Medulla oblongata (tissue), 1 donor: ENCODE results near the gene SAMD4A.

Source experiments
- DNase-seq: peaks from one replicate; pipeline ENCODE4 v3.0.0-alpha.2; 2015; ENCODE audit errors: extremely low spot score

The SAMD4A gene

DNA sequence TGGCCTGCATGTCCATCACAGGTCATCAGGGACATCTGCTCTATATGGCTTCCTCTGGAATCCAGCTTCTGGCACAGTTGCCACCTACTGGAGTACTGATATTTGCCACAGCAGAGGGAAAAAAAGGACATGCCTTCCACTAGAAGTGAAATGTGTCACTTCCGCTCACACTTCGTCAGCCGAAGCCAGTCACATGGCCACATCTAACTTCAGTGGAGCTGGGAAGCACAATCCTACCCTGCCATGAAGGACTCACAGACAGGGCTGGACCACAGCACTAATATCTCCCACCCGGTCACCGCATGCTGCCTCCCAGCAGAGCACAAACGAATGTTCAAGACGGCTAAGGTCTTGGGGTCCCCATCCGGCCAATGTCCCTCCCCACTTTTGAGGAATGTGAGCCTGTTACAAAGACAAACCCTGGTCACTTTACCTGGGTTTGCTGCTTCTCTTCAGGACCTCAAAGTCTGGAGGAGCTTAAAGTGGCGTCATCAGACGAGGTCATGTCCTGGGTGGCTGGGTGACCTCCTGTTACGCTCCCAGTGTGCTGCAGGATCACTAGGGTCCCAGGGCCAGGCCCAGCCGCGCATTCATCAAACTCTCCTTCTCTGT, 237.1 kb downstream of the SAMD4A start:
- no peak for DNase-seq

DNA sequence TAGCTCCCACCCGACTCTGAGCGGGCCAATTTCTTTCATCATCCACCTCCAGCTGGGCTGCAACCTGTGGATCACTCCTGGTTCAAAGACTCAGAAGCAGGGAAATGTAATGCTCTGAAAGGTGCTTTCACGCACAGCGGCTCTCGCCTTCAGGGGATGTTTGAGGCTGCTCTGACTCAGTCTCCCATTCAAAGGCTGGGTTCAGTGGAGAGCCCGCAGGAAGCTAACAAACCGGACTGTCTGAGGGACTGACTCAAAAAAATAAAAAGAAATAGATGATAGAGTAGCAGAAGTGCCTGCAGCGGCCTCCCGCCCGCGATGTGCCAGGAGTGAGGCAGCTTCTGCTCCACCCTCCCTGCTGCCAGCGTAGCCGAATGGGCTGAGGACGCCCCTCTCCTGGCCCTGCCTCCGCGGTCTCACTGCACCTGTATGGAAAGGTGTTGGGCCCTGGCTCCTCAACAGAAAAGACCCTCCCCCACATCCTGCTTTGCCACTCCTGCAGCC, 237.7 kb downstream of the SAMD4A start:
- DNase-seq = no peak

DNA sequence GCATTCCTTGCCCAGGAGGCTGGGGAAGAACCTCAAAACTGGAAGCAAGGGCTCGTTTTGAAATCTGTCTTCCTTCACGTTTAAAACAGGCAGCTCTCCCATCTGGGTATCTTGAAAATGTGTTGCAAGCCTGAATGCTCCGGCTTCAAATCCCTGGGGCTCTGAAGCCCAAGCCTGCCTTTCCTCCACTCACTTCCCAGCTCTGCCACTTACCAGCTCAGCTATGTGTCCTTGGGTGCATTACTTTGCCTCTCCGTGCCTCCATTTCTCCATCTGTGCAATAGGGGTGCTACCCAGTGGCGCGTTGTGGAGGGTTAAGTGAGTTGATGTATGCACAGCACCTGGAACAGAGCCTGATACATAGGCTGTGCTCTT, 238.1 kb downstream of the SAMD4A start:
- no peak for DNase-seq

DNA sequence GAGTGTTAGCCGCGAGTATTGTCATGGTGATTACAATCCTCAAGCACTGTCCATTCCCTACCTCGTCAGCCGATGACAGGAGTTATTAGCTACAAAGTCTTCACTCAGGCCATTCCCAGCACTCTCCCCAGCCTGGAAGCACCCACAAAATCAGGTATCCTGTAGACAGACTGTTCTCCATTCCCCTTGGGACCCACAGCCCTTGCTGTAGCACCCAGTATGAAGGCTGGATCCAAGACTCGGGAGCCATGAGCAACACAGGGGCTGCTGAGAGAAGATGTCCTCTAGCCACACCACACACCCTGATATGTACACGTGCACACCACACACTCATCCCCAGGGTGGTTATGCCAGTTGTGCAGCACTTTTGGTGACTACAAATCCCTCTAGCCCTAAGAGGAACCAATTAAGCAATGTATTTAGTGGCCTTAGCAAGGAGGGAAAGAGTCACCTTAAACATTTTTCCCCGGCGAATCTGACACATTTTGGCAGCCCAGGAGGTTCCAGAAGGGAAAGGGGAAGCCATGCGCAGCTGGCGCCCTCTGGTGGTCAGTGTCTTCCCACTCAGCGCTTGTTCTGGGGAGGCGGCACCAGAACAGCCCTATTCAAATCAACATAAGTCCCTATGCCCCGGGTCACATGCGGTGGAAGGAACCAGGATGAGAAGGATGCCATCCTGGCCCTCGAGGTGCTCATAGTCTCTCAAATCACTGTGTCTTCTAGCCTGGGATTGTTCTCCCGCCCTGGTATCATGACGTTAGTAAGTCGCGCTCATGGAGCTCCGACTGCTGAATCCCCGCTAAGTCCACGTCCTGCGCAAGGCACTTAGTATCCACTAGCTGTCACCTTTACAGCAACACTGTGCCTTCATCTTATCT, 238.8 kb downstream of the SAMD4A start:
- DNase-seq = peak; percentile 87

DNA sequence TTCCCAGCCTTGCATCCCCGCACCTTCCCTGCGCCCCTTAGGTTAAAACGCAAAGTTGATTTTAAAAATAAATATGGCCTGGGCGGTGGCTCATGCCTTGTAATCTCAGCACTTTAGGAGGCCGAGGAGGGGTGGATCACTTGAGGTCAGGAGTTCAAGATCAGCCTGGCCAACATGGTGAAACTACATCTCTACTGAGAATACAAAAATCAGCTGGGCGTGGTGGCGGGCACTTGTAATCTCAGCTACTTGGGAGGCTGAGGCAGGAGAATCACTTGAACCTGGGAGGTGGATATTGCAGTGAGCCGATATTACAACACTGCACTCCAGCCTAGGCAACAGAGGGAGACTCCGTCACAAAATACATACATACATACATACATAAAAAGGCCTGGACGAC, 239.7 kb downstream of the SAMD4A start:
- DNase-seq = no peak

DNA sequence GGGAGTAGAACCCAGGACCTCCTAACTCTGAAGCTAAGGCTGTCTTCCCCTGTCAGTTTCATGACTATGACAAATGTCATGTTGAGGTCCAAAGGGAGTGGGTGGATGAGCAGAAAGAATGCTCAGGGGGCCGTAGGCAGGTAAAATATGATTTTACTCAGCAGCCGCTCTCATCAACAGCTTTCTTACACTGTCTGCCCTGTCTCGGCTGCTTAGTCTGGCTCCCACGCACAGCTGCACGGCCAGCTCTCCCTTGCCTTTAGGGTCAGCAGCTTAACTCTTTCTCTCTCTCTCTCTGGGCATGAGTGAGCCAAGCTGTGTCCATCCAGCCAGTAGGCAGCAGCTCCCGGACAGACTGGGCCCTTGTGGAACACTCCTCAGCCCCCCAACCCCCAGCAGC, 240.5 kb downstream of the SAMD4A start:
- DNase-seq = no peak

DNA sequence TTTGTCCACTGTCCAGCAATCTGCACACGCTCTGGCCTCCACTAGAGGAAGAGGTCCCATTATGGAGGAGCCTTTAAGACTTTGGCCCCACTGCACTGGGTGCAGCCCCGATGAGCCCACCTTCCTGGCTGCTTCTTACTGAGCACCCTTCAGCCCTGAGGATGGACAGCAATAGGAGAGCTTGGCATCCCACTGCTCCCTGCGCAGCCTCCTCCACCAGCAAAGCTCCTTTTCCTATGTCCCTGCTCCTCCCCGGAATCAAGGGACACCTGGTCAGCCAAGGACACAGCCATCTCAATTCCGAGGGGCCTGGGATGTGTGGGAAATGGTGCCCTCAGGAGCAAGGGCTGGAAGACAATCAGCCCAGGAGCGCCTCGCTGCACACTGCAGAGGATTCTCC, 241.0 kb downstream of the SAMD4A start:
- DNase-seq = no peak

DNA sequence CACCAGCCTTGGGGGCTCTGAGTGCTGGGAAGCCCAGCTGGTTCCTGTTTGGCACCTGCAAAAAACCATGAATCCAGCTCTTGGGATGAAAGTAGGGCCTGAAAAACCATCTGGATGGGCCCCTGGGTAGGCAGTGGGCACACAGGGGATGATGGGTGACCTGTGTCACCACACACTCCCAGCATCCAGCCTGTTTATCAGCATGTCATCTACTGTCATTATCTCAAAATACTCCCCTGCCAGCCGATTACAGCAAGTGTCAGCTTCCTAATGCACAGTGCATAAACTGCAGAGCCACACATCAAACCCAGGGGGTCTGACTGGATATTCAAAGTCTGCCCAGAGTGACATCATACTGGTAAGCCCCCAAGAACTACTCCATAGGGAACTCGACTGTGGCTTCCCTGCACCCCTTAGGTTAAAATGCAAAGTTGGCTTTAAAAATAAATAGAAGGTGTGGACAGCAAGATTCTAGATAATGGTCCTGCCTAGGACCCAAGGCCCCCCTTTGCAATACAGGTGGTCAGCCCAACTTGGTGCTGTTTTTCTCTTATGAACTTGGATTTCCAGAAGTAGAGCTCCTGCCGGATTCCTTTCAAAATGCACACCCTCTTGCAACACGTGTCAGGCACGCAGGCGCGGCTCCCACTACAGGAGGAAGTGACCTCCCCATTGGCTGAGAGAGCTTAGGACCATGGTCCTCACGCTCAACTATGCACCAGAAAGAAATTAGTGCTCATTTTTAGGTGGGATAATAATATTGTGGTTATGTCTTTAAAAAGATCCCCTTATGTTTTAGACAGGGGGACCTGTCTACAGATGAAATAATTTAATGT, 241.6 kb downstream of the SAMD4A start:
- DNase-seq = no peak

DNA sequence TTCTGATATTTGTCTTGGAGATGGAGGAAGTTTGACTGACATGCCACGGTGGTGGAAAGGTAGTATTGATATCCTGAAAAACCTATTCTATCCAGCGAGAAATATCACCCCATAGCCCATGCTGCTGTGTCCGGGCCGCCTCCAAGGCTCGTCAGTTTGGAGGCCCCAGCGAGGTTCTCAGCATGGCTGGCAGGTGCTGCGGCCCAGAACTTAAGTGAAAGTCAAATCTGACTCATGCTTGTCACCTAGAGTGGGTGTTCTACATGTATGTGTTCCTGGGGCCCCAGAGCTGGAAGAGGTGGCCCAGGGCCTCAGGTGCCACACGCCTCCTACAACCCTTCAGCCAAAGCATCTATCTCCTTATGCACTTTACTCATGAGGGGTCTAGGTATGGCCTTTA, 242.8 kb downstream of the SAMD4A start:
- no peak for DNase-seq

DNA sequence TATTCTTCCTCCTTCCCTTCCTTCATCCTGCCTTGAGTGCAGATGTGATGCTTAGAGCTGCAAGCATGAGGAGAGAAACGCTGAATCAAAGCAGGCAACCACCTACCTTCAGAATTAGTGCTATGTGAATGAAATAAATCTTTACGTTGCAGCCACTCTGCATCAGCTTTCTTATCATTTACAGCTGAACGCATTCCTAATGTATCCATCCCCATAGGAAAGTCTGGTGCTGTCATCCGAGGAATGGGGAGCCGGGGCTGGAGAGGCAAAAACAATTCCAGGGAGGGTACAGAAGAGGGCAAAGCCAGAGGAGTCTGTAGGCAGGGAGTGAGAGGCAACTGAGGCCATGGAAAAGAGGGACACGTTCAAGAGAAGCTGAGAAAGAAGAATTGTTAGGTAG, 245.7 kb downstream of the SAMD4A start:
- no peak for DNase-seq

DNA sequence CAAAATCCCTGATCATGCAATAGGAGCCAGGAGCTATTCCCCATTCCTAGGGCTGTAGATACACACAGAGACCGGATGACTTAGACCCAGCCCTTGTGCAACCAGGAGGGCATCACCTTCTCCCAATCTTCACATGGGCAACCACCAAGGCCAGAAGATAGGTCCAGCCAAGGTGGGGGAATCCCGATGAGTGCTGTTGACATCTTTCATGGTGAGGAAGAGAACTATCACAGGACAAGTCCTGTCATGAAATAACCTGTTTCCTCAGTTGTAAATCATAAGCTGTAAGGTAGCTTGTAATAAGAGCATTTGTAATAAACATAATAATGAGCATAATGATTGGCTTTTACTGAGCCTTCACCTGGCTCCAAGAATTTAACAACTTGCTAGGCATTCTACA, 246.2 kb downstream of the SAMD4A start:
- DNase-seq = no peak

DNA sequence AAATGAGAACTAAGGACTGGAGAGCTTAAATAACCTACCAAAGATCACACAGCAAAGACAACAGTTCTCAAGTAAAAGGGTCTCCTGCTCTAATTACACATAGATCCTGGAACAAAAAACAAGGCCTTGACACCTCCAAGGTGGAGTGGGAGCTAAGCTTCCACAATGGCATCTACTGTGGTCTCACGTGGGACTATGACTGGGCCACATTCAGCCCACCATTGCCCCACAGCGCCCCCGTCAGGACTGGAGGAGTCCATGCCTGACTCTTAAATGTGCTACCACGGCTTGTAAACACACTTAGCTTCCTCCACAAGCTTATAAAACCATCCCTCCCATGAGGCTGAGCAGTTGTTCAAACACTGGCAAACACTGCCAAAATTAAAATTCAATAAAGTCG, 247.1 kb downstream of the SAMD4A start:
- no peak for DNase-seq

DNA sequence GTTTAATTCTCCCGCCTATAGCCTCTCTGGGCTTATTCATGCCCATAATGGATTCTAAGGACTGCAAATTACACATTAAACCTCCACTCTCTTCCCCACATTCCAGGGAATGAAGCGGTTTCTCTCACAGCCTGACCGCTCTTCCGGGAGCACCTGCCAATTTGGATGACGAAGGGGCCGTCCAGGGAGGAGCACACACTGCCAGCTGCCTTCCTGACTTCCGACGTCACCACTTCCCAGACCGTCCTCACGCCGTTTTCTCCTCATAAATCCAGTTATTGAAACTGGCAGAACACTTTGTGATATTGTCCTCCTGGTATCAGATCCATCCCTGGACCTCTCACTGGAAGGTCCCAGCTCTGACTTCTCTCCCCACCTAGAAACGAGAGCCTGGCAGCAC, 248.1 kb downstream of the SAMD4A start:
- no peak for DNase-seq

DNA sequence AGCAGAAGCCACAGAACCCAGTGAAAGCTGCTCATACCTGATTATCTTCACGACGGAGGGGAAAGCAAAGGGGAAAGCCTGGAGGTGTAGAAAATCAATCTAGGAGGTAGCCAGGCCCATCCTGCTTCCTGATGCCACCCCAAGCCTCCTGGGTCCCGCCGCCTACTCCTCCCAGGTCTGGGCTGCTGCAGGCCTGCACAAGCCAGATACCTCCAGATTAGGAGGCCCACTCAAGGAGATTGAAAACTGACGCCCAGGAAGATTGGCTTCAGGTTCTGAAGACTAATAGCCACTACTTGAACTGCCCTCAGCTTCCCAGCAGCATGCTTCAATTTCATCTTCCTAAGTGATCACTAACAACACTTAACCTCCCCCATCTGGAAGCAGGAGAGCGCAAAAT, 248.6 kb downstream of the SAMD4A start:
- no peak for DNase-seq

DNA sequence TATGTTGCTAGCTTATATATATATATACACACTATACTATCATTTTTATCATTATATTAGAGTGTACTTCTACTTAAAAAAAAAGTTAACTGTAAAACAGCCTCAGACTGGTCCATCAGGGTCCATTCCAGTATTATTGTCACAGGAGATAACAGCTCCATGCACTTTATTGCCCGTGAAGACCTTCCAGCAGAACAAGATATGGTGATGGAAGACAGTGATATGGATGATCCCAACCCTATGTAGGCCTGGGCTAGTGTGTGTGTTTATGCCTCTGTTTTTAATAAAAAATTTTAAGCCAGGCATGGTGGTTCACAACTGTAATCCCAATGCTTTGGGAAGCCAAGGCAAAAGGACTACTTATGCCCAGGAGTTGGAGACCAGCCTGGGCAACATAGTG, 249.5 kb downstream of the SAMD4A start:
- no peak for DNase-seq

DNA sequence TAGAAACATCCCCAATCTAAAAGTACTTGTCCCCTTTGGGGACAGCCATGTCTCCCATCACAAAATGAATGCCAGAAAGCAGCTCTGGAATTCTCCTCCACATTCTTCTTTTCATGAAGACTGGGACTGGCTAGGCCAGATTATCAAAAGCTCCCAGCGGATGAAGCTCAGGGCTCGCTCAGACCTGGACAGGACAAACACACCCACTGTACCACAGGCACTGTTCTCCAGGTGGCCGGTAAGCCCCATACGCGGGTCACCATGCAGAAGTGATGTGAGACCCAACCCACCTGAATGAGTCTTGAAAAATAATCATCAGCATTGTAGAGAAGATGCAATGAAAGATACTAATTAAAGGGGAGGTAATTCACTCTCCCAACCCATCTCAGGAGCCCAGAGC, 250.6 kb downstream of the SAMD4A start:
- no peak for DNase-seq

DNA sequence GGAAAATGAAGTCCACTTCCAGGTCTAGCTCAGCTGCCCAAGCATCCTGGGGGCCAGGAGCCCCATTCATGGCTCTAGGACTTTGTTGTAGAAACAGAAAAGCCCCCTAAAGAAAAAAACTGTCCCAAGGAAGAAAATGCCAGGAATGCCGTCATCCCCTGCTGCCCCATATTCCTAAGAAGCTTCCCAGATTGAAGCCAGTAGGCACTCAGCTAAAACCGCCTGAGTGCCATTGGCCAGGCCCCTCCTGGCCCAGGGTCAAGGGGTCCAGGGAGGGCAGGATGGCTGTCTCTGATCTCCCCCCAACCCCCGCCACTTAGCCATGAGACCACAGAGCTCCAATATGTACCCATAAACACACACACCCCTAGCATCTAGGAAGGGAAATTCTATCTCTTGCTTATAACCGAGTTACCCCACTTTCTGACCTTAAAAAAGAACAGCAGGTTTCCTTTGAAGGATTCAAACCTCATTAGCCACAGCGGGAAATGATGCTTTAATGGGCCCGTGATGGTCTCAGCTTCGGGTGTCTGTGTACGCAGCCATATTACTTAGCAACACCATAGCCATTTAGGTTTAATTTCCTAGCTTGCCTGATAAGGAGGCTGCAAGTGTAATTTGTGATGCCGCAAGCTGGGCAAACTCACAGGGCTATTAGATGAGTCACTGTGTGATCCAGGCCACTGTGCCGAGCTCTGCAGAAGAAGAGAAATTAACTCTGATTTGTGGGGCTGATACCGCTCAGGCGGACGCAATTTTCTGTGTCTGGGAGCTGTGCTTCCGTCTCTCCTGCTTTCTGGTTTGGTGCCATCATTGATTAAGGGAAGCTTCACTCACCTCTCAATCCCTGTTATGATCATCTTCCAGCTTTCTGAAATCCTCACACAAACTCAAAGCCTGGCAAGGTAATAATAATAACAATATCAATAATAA, 251.5 kb downstream of the SAMD4A start:
- DNase-seq = no peak

DNA sequence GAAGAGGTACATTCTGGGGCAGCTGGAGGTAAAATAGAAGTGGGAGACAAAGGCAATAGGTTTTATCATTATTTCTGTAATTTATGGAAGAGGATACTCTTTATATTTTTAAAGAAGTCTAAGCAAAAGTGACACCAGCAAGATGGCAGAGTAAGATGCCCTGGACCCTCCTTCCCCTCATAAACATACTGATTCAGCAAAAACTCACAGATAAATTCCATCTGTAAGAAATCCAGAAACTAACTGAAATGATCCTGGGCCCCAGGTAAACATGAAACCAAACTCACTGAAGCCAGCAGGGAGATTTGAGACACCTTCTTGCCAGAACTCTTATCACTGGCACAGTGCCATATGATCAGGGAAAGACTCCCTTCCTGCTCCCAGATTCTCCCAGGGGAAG, 255.8 kb downstream of the SAMD4A start:
- DNase-seq = no peak

DNA sequence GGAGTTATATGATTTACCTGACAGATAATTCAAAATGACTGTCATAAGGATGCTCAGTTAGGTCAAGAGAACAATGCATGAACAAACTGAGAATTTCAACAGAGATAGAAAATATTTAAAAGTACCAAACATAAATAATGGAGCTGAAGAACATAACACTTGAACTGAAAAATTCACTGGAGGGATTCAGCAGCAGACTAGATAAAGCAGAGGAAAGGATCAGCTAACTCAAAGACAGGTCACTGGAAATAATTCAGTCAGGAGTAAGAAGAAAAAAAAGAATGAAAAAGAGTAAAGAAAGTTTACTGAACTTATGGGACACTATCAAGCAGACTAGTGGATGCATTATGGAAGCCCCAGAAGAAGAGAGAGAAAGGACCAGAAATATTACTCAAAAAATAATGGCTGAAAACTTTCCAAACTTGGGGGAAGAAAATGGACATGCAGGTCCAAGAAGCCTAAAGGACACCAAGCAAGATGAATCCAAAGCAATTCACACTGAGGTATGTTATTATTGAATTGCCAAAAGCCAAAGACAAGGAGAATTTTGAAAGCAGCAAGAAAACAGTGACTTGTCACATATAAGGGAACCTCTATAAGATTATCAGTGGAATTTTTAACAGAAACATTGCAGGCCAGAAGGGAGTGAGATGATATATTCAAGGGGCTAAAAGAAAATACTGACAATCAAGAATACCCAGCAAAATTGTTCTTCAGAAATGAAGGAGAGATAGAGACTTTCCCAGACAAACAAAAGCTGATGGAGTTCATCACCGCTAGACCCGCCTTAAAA, 257.0 kb downstream of the SAMD4A start:
- no peak for DNase-seq

DNA sequence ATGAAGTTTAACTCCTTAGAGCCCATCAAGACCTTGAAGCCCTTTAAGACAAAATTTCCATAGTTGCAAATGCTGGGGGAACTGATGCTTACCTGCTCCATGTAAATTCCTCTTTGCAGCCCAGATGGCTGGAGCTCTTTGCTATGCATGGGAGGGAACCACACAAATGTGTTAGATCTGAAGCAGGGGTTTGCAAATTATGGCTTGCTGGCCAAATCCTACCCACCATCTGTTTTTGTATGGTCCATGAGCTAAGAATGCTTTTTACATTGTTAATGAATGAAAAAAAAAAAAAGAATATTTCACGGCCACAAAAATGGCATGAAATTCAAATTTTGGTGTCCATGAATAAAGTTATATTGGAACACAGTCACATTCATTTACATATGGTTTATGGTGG, 261.1 kb downstream of the SAMD4A start:
- DNase-seq = no peak
